ENCODE results near the gene GPRC5B. TPM values are rescaled to one million over a fixed set of nuclear protein-coding genes. Genes with fewer than 3 reads are reported as not detected.

GPRC5B gene
- total RNA-seq, 4 donors from 2014 or later: 1.9 to 17.3 (median 5.1) TPM

GRCh38 chr16:19864566-19864965, 20.1 kb downstream of the GPRC5B start:
- H3K4me3 ChIP-seq: no peak overlapping the region
- WGBS, 2 donors (ENCODE audit: low coverage in 1 of 2): 75 to 91% methylated on average over 2 to 5 of the region's 5 CpGs
- H3K27ac ChIP-seq: no peak overlapping the region
- H3K36me3 ChIP-seq: no peaks in the 10 kb centered on the region
- TF ChIP-seq EP300 (IDR thresholded peaks at IDR 0.05; ENCODE audit: low read depth): no peak
- no peak for TF ChIP-seq POLR2AphosphoS5 (IDR thresholded peaks at IDR 0.05)
- no peak for TF ChIP-seq CTCF (IDR thresholded peaks at IDR 0.05)
- no peak for TF ChIP-seq POLR2A (IDR thresholded peaks at IDR 0.05)
- no peaks in the 10 kb centered on the region for H3K27me3 ChIP-seq
- no peaks in the 10 kb centered on the region for H3K9me3 ChIP-seq
- H3K4me1 ChIP-seq: no peaks in the 10 kb centered on the region
- no peak for DNase-seq
- intact Hi-C loops (cut with DNase I; ENCODE audit: low total_unique reads): no loop called here
- in situ Hi-C loops (cut with MboI; ENCODE audit: low pct_ligation_motif_present in 1 of 4, low pct_unique_long_range_greater_than_20kb in 1 of 4, low sequenced_read_pairs in 3 of 4): no loop called here

- TF ChIP-seq EP300 (IDR thresholded peaks at IDR 0.05; ENCODE audit: low read depth) (no peak), POLR2AphosphoS5 (IDR thresholded peaks at IDR 0.05) (no peak), POLR2A (IDR thresholded peaks at IDR 0.05) (no peak), CTCF (IDR thresholded peaks at IDR 0.05) (no peak)
- Histone ChIP-seq H3K4me3 (no peak overlapping the region), H3K27me3 (no peaks in the 10 kb centered on the region), H3K36me3 (no peaks in the 10 kb centered on the region), H3K4me1 (no peaks in the 10 kb centered on the region), H3K9me3 (no peaks in the 10 kb centered on the region), H3K27ac (no peak overlapping the region)
- DNase-seq: no peak
- WGBS, 2 donors (ENCODE audit: low coverage in 1 of 2): 77 to 100% methylated on average over 1 of the region's 1 CpG
- intact Hi-C loops (cut with DNase I; ENCODE audit: low total_unique reads): no loop called here
- in situ Hi-C loops (cut with MboI; ENCODE audit: low pct_ligation_motif_present in 1 of 4, low pct_unique_long_range_greater_than_20kb in 1 of 4, low sequenced_read_pairs in 3 of 4): no loop called here
Measured at GRCh38 chr16:19863990-19864389, 20.7 kb downstream of the GPRC5B start.

GRCh38 chr16:19861811-19862327, 22.8 kb downstream of the GPRC5B start:
- TF ChIP-seq EP300 (IDR thresholded peaks at IDR 0.05; ENCODE audit: low read depth): no peak
- TF ChIP-seq POLR2A (IDR thresholded peaks at IDR 0.05): no peak
- no peak for TF ChIP-seq CTCF (IDR thresholded peaks at IDR 0.05)
- TF ChIP-seq POLR2AphosphoS5 (IDR thresholded peaks at IDR 0.05): no peak
- DNase-seq: no peak
- Histone ChIP-seq H3K4me3 (no peak overlapping the region), H3K9me3 (no peaks in the 10 kb centered on the region), H3K4me1 (no peaks in the 10 kb centered on the region), H3K27me3 (no peaks in the 10 kb centered on the region), H3K27ac (no peak overlapping the region), H3K36me3 (no peaks in the 10 kb centered on the region)
- WGBS, 2 donors (ENCODE audit: low coverage in 1 of 2): 84 to 88% methylated on average over 10 to 16 of the region's 16 CpGs
- in situ Hi-C loops (cut with MboI; ENCODE audit: low pct_ligation_motif_present in 1 of 4, low pct_unique_long_range_greater_than_20kb in 1 of 4, low sequenced_read_pairs in 3 of 4) (no loop called here), intact Hi-C loops (cut with DNase I; ENCODE audit: low total_unique reads) (no loop called here)

- Histone ChIP-seq H3K27ac (no peak overlapping the region), H3K9me3 (no peaks in the 10 kb centered on the region), H3K4me3 (no peak overlapping the region), H3K4me1 (no peaks in the 10 kb centered on the region), H3K36me3 (no peaks in the 10 kb centered on the region), H3K27me3 (no peaks in the 10 kb centered on the region)
- WGBS, 2 donors (ENCODE audit: low coverage in 1 of 2): 78% methylated on average over 3 of the region's 3 CpGs; no CpG with 5 or more reads in 1 of the 2 donors
- intact Hi-C loops (cut with DNase I; ENCODE audit: low total_unique reads) (no loop called here), in situ Hi-C loops (cut with MboI; ENCODE audit: low pct_ligation_motif_present in 1 of 4, low pct_unique_long_range_greater_than_20kb in 1 of 4, low sequenced_read_pairs in 3 of 4) (no loop called here)
- TF ChIP-seq CTCF (IDR thresholded peaks at IDR 0.05): no peak
- no peak for TF ChIP-seq POLR2A (IDR thresholded peaks at IDR 0.05)
- no peak for TF ChIP-seq EP300 (IDR thresholded peaks at IDR 0.05; ENCODE audit: low read depth)
- no peak for TF ChIP-seq POLR2AphosphoS5 (IDR thresholded peaks at IDR 0.05)
- no peak for DNase-seq
Measured at GRCh38 chr16:19861133-19861532, 23.5 kb downstream of the GPRC5B start.

Measured in transverse colon (tissue), 4 donors.